Coronary artery (tissue), 2 donors: ENCODE measurements around the gene PLXNA1.

Experiments used
- DNase-seq: peaks from one replicate; pipeline ENCODE4 v3.0.0-alpha.2; 2017; ENCODE audit warnings: low spot score
- H3K27ac ChIP-seq, 2 donors: fragments of 200-600 bp; sonication (generic); one replicate each; pipeline ENCODE4 v1.5.1; 2016 to 2019
- H3K4me3 ChIP-seq: fragments of 200-600 bp; sonication (generic); 2 replicates; pipeline ENCODE4 v1.5.1; 2016; ENCODE audit warnings: mild to moderate bottlenecking, moderate library complexity
- CTCF ChIP-seq: fragments of 200-600 bp; sonication (generic); IDR thresholded peaks from one replicate; pipeline ENCODE4 v1.5.1; 2019; ENCODE audit warnings: antibody characterized with exemption

PLXNA1 gene

GRCh38 chr3:126987596-126987995, 4.7 kb downstream of the PLXNA1 start:
- TF ChIP-seq CTCF: no peak
- DNase-seq: no peak
- Histone ChIP-seq H3K27ac (peak overlapping the region in 1 of 2 donors; percentile 33), H3K4me3 (no peak overlapping the region)

GRCh38 chr3:126988451-126989021, 5.6 kb downstream of the PLXNA1 start:
- no peak overlapping the region for H3K4me3 ChIP-seq

GRCh38 chr3:126989316-126990023, 6.6 kb downstream of the PLXNA1 start:
- no peak overlapping the region for H3K27ac ChIP-seq
- DNase-seq: no peak
- no peak for TF ChIP-seq CTCF
- H3K4me3 ChIP-seq: no peak overlapping the region

More at GRCh38 chr3:126988451-126989021, 5.6 kb downstream of the PLXNA1 start:
- no peak for DNase-seq
- TF ChIP-seq CTCF: no peak
- H3K27ac ChIP-seq: no peak overlapping the region

- TF ChIP-seq CTCF: no peak
- DNase-seq: no peak
- Histone ChIP-seq H3K4me3 (no peak overlapping the region), H3K27ac (no peak overlapping the region)
Measured at GRCh38 chr3:126990024-126990700, 7.2 kb downstream of the PLXNA1 start.

- TF ChIP-seq CTCF: no peak
- DNase-seq: no peak
- Histone ChIP-seq H3K4me3 (no peak overlapping the region), H3K27ac (no peak overlapping the region)
Measured at GRCh38 chr3:126990890-126991289, 8.0 kb downstream of the PLXNA1 start.

- no peak for TF ChIP-seq CTCF
- peak overlapping the region in 1 of 2 donors; percentile 11 for H3K27ac ChIP-seq
Measured at GRCh38 chr3:126991366-126992200, 8.7 kb downstream of the PLXNA1 start.

More at GRCh38 chr3:126991366-126992200, 8.7 kb downstream of the PLXNA1 start:
- DNase-seq: no peak
- no peak overlapping the region for H3K4me3 ChIP-seq
